CD4-positive, alpha-beta T cell treated with Interleukin-6 at 100 ng/mL for 8 hours (primary cell): Measurements from ENCODE around the gene TIGD1.

Experiments
- DNase-seq: peaks from one replicate; pipeline ENCODE4 v3.0.0-alpha.2; 2020; ENCODE audit warnings: mixed read lengths, low spot score

Gene TIGD1

DNA sequence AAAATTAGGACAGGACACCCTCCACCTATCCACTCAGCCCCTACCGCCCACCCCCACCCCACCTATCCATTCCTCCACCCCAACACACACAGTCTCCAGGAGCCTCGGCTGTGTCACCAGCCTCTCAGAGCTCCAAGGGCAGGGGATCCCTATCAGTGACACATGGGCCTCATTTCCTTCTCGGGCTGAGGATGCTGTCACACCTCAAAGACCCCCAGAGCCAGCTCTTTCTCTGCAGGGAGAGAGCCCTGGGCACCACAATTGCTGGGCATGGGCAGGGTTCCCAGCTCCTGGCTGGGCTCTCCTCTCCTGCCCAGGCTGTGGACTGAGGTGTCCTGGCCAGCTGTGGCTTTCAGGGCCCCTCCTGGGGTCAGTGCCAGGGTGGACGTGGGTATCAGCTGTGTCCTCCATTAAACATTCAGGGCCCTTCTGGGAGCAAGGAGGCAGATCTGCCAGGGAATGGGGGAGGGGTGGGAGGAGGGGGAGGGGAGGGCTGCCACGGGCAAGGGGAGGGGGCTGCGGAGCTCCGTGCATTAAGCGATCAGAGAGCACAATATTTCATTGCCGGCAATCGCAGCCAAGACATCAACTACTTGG, 48.5 kb downstream of the TIGD1 start:
- no peak for DNase-seq

- DNase-seq = no peak
Measured at GRCh38 chr2:232501331-232501771, 49.0 kb downstream of the TIGD1 start.

DNA sequence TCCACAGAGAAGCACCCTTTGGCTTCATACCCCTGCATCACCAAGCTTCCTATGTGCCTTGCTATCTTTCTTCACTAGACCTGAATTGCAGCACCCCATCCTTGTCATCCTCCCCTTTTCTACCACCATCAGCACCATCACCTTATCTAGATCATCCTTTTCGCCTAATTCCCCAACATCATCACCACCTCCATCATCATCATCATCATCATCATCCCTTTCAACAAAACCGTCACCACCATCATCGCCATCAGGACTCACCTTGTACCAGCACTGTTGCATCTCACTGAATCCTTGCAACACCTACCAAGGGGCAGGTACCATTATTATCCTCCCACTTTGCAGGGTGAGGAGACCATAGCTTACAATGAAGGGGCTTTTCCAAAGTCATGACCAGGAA, 51.9 kb downstream of the TIGD1 start:
- no peak for DNase-seq
